H1 (cell line): Measurements from ENCODE around the gene TAAR8. TPM values are rescaled to one million over a fixed set of nuclear protein-coding genes. Genes with fewer than 3 reads are reported as not detected.

Source experiments
- ATF3 ChIP-seq: IDR thresholded peaks from 2 replicates; pipeline ENCODE4 v1.6.1; 2011; ENCODE audit warnings: low read depth, mild to moderate bottlenecking, low read length; ENCODE audit not compliant: insufficient read depth
- CHD7 ChIP-seq: fragments of 300-600 bp; sonication (generic); IDR thresholded peaks from 2 replicates; pipeline ENCODE4 v1.7.1; 2012; ENCODE audit warnings: low read length, moderate library complexity, mild to moderate bottlenecking, inconsistent platforms; ENCODE audit not compliant: insufficient replicate concordance
- CTBP2 ChIP-seq: IDR thresholded peaks from 2 replicates; pipeline ENCODE4 v1.7.0; 2011; ENCODE audit warnings: borderline replicate concordance, mild to moderate bottlenecking, moderate library complexity, mixed read lengths, low read length; ENCODE audit not compliant: insufficient read depth, insufficient read length
- EZH2 ChIP-seq: fragments of 200-600 bp; sonication (generic); IDR thresholded peaks from 2 replicates; pipeline ENCODE4 v1.7.1; 2012; ENCODE audit warnings: low read depth, mild to moderate bottlenecking, moderate library complexity, low read length, inconsistent platforms; ENCODE audit not compliant: severe bottlenecking
- GTF2F1 ChIP-seq: IDR thresholded peaks from 2 replicates; pipeline ENCODE4 v1.6.1; 2012; ENCODE audit warnings: low read depth, low read length, improper control_type of control experiment, borderline replicate concordance
- KDM1A ChIP-seq: fragments of 200-600, 300-600 bp; sonication (generic); IDR thresholded peaks from 2 replicates; pipeline ENCODE4 v1.7.1; 2016; ENCODE audit warnings: mild to moderate bottlenecking, low read length, borderline replicate concordance
- MAX ChIP-seq: IDR thresholded peaks from 2 replicates; pipeline ENCODE4 v1.6.1; 2012; ENCODE audit warnings: inconsistent platforms
- NANOG ChIP-seq: IDR thresholded peaks from 2 replicates; pipeline ENCODE4 v1.6.1; 2011; ENCODE audit warnings: low read length, low read depth, mild to moderate bottlenecking, inconsistent platforms; ENCODE audit not compliant: insufficient read depth, poor library complexity, severe bottlenecking
- NRF1 ChIP-seq: IDR thresholded peaks from 2 replicates; pipeline ENCODE4 v1.6.1; 2011; ENCODE audit warnings: mild to moderate bottlenecking, low read depth, low read length, improper control_type of control experiment
- TBP ChIP-seq: IDR thresholded peaks from 2 replicates; pipeline ENCODE4 v1.6.1; 2011; ENCODE audit warnings: low read depth, low read length, improper control_type of control experiment
- polyA plus RNA-seq, 7 experiments: library from polyadenylated mRNA; depleted of rRNA in 3 of 7; stranded (reverse) in 5 of 7; unstranded in 2 of 7; fragments of >200 nt in 5 of 7; fragments of 200-250 nt in 2 of 7; gene quantifications; 1 replicate in 5 of 7; 2 replicates in 1 of 7; 4 replicates in 1 of 7; pipeline versions ENCODE4 v1.2.1 to v1.2.3, GENCODE V29; 2011 to 2013; ENCODE audit warnings: missing spikeins in 2 of 7, mixed read lengths in 2 of 7
- total RNA-seq: library from RNA; stranded (reverse); fragmentation: NEBNext Ultra II Directional; extraction: Animal tissue kit (Norgen Biotek cat#: 25700); gene quantifications from 2 replicates; pipeline ENCODE4 v1.2.1, GENCODE V29; 2021

Gene TAAR8
- total and polyA plus RNA-seq, 2 of the 8 experiments (the other 6 are each of a cell fraction or from before 2014, with no cell fraction given): not detected

GRCh38 chr6:132596201-132596600 lies 43.7 kb downstream of the TAAR8 start (continued):
- TF ChIP-seq CHD7 (no peak), NRF1 (no peak), CTBP2 (no peak), MAX (no peak), NANOG (no peak), GTF2F1 (no peak), TBP (no peak), KDM1A (no peak), ATF3 (no peak), EZH2 (no peak)
